BJ (cell line): ENCODE measurements around the gene RGS14. TPM values are rescaled to one million over a fixed set of nuclear protein-coding genes. Genes with fewer than 3 reads are reported as not detected.

Experiments used
- CTCF ChIA-PET: fragments of 350-600 bp; formaldehyde crosslinking; extraction: SDS; loops from one replicate; lab custom pipeline; 2021; ENCODE audit warnings: antibody characterized with exemption, inconsistent platforms; lab: Yijun Ruan, JAX
- POLR2A ChIA-PET: fragments of 300-600 bp; sonication (Branson Sonifier 250); formaldehyde crosslinking; extraction: SDS; loops from one replicate; lab custom pipeline; 2021; ENCODE audit warnings: antibody characterized with exemption; lab: Charles Lee
- DNase-seq: peaks from one replicate; pipeline ENCODE4 v3.0.0-alpha.2; 2011; ENCODE audit warnings: low read depth
- H3K27me3 ChIP-seq: 2 replicates; pipeline ENCODE4 v1.6.0; 2011; ENCODE audit warnings: low read length; ENCODE audit not compliant: control insufficient read depth, insufficient read depth
- H3K36me3 ChIP-seq: 2 replicates; pipeline ENCODE4 v1.5.1; 2011; ENCODE audit warnings: low read length; ENCODE audit not compliant: control insufficient read depth, insufficient read depth
- H3K4me3 ChIP-seq: 2 replicates; pipeline ENCODE4 v1.5.1; 2011; ENCODE audit warnings: low read depth, mild to moderate bottlenecking, control low read depth, low read length
- CTCF ChIP-seq: IDR thresholded peaks from 2 replicates; pipeline ENCODE4 v1.5.1; 2011; ENCODE audit warnings: low read depth, mild to moderate bottlenecking, control low read depth, inconsistent platforms, low read length, moderate library complexity; ENCODE audit not compliant: insufficient read depth
- polyA plus RNA-seq: library from polyadenylated mRNA; depleted of rRNA; stranded (reverse); fragments of >200 nt; gene quantifications from 2 replicates; pipeline ENCODE4 v1.2.3, GENCODE V29; 2011

Gene RGS14
- polyA plus RNA-seq, 1 experiment, result 6.0 TPM

GRCh38 chr5:177354256-177354655 lies 3.5 kb upstream of the RGS14 start:
- Histone ChIP-seq H3K36me3 (no peaks in the 10 kb centered on the region; the same call in 1 of the 2 replicates), H3K27me3 (peaks cover 5% of the 10 kb centered on the region), H3K4me3 (no peak overlapping the region)
- TF ChIP-seq CTCF, result no peak
- ChIA-PET CTCF (interaction anchor here (0.9 to 1.3 kb wide), 2 partner anchors 15 to 45 kb away, joined by 3 to 5 read pairs; no protein-coding TSS in a partner anchor), POLR2A (no interaction called here)
- no peak for DNase-seq

GRCh38 chr5:177354711-177355110 lies 3.0 kb upstream of the RGS14 start:
- TF ChIP-seq CTCF, result no peak
- POLR2A ChIA-PET, result no interaction called here
- Histone ChIP-seq H3K36me3 (no peaks in the 10 kb centered on the region; the same call in 1 of the 2 replicates), H3K4me3 (no peak overlapping the region), H3K27me3 (peaks cover 5% of the 10 kb centered on the region)
- CTCF ChIA-PET, result interaction anchor here (0.9 to 1.3 kb wide), 3 partner anchors 14 to 45 kb away, joined by 3 to 5 read pairs (median 3); no protein-coding TSS in a partner anchor
- DNase-seq, result no peak

- Histone ChIP-seq H3K4me3 (no peak overlapping the region), H3K27me3 (peaks cover 5% of the 10 kb centered on the region), H3K36me3 (no peaks in the 10 kb centered on the region)
- no peak for TF ChIP-seq CTCF
- DNase-seq, result no peak
- POLR2A ChIA-PET, result no interaction called here
- CTCF ChIA-PET, result interaction anchor here (1.0 to 1.3 kb wide), 4 partner anchors 35 to 145 kb away, joined by 3 to 5 read pairs (median 3); no protein-coding TSS in a partner anchor
These were observed 2.4 kb upstream of the RGS14 start for GRCh38 chr5:177355162-177355867.

- Histone ChIP-seq H3K27me3 (peaks cover 5% of the 10 kb centered on the region), H3K4me3 (no peak overlapping the region), H3K36me3 (no peaks in the 10 kb centered on the region)
- POLR2A ChIA-PET, result no interaction called here
- DNase-seq, result no peak
- CTCF ChIA-PET, result interaction anchor here (1.0 to 3.4 kb wide), 4 partner anchors 14 to 145 kb away, joined by 3 to 16 read pairs (median 3); no protein-coding TSS in a partner anchor
- TF ChIP-seq CTCF, result no peak
These were observed 1.9 kb upstream of the RGS14 start for GRCh38 chr5:177355868-177356168.

- Histone ChIP-seq H3K36me3 (no peaks in the 10 kb centered on the region), H3K27me3 (peaks cover 5% of the 10 kb centered on the region), H3K4me3 (no peak overlapping the region)
- POLR2A ChIA-PET, result interaction anchor here (0.6 kb wide), 1 partner anchor 637 kb away, joined by 12 read pairs; no protein-coding TSS in a partner anchor
- DNase-seq, result no peak
- CTCF ChIA-PET, result interaction anchor here (3.4 kb wide), 1 partner anchor 13 kb away, joined by 16 read pairs; no protein-coding TSS in a partner anchor
- TF ChIP-seq CTCF, result no peak
These were observed 978 bp upstream of the RGS14 start for GRCh38 chr5:177356746-177357145.
